ENCODE results near the gene BHLHE23. TPM values are rescaled to one million over a fixed set of nuclear protein-coding genes. Genes with fewer than 3 reads are reported as not detected.
"Not testable (repeated sequence)": the region's sequence is repeated elsewhere in the genome, so short reads cannot be mapped to it uniquely, and the experiment has no call there.

The BHLHE23 gene
- total and polyA plus RNA-seq, 5 donors from 2014 or later, result not detected

DNA sequence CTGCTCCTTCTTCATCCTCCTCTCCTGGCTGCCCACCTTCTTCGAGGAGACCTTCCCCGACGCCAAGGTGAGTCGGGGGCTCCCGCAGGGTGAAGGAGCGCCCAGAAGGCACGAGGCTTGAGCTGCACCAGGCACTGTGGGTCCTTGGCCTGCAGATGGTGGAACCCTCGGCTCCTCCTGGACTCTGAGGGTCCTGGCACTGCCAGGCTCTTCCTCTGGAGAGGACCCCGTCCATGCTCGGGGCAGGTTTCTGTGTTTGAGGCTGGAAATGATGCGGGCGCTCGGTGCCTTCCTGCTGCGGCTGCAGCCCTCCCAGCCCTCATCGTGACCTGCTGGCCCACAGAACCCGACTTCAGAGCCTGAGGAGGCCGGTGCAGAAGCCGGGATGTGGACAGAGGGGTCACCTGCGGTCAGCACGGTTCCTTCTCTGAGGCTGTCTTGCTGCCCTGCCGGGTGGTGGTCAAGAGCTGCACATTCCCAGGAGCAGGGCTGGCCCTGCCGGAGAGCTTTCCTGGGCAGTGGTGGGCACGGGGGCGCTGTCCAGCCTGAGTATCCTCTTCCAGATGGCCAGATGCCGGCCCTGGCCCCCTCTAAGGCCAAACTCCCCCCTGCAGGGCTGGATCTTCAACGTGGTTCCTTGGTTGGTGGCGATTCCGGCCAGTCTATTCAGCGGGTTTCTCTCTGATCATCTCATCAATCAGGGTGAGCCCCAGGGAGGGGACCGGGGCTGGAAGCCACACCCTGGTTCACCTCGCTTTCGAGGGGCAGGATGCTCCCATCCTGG is 43.0 kb downstream of the BHLHE23 start:
- Histone ChIP-seq H3K4me3 (ENCODE audit: low read depth, low read length) (no peak overlapping the region), H3K27ac (ENCODE audit: insufficient read depth, low read length, poor library complexity, severe bottlenecking) (no peak overlapping the region), H3K4me1 (ENCODE audit: control insufficient read depth, insufficient read depth, low read length, poor library complexity, severe bottlenecking) (peaks cover 2% of the 10 kb centered on the region), H3K9me3 (ENCODE audit: control insufficient read depth in 2 of 2, low read length in 2 of 2) (no peaks in the 10 kb centered on the region), H3K27me3 (ENCODE audit: control insufficient read depth, insufficient read depth, low read length) (no peaks in the 10 kb centered on the region), H3K36me3 (ENCODE audit: control insufficient read depth, insufficient read depth, low read length) (no peaks in the 10 kb centered on the region)
- Mint-ChIP-seq H3K4me1 (peaks cover 0 to 9% (median 0%) of the 10 kb centered on the region in 4 donors), H3K4me3 (no peak overlapping the region), H3K27ac (peak overlapping the region in 1 of 3 donors; percentile 42), H3K36me3 (no peaks in the 10 kb centered on the region), H3K27me3 (no peaks in the 10 kb centered on the region), H3K9me3 (no peaks in the 10 kb centered on the region)
- DNase-seq (no peak), ATAC-seq (ENCODE audit: low read depth in 2 of 2) (no peak)

DNA sequence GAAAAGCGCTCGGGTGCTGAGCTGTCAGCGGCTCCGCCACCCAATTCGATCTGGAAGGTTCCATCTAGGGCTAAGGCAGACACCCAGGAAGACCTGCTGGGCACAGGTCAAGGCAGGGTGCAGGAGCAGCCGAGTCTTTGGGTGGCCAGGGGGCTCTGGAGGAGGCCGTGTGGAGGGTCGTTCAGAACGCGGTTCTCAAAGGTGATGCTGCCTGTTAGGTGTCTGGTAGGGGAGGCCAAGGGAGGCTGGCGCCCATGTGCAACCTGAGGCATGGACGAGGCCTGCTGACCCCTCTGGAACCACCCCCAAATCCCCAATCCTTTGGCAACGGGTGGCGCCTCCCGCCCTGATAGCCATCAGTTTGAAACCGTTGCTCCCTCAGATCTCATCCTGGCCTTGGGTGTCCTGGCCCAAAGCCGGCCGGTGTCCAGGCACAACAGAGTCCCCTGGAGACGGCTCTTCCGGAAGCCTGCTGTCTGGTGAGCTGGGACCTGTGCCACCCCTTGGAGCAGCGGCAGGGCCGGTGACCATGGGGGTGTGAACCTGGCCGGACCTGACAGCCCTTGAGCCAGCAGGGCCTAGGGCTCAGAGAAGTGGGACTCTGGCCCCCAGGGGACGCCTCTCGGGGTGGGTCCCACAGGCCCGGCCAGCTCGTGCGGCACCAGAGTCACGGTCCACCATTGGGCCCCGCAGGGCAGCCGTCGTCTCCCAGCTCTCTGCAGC is 43.7 kb downstream of the BHLHE23 start:
- H3K36me3 Mint-ChIP-seq, result no peaks in the 10 kb centered on the region
- DNase-seq (no peak), ATAC-seq (ENCODE audit: low read depth in 2 of 2) (no peak)
- Histone ChIP-seq H3K4me1 (ENCODE audit: control insufficient read depth, insufficient read depth, low read length, poor library complexity, severe bottlenecking) (peaks cover 4% of the 10 kb centered on the region), H3K27ac (ENCODE audit: insufficient read depth, low read length, poor library complexity, severe bottlenecking) (no peak overlapping the region), H3K36me3 (ENCODE audit: control insufficient read depth, insufficient read depth, low read length) (no peaks in the 10 kb centered on the region), H3K9me3 (ENCODE audit: control insufficient read depth in 2 of 2, low read length in 2 of 2) (no peaks in the 10 kb centered on the region), H3K27me3 (ENCODE audit: control insufficient read depth, insufficient read depth, low read length) (no peaks in the 10 kb centered on the region), H3K4me3 (ENCODE audit: low read depth, low read length) (no peak overlapping the region)
- H3K27me3 Mint-ChIP-seq, result no peaks in the 10 kb centered on the region
- peaks cover 0 to 11% (median 0%) of the 10 kb centered on the region in 4 donors for H3K4me1 Mint-ChIP-seq
- no peak overlapping the region for H3K4me3 Mint-ChIP-seq
- H3K9me3 Mint-ChIP-seq, result no peaks in the 10 kb centered on the region
- no peak overlapping the region for H3K27ac Mint-ChIP-seq

DNA sequence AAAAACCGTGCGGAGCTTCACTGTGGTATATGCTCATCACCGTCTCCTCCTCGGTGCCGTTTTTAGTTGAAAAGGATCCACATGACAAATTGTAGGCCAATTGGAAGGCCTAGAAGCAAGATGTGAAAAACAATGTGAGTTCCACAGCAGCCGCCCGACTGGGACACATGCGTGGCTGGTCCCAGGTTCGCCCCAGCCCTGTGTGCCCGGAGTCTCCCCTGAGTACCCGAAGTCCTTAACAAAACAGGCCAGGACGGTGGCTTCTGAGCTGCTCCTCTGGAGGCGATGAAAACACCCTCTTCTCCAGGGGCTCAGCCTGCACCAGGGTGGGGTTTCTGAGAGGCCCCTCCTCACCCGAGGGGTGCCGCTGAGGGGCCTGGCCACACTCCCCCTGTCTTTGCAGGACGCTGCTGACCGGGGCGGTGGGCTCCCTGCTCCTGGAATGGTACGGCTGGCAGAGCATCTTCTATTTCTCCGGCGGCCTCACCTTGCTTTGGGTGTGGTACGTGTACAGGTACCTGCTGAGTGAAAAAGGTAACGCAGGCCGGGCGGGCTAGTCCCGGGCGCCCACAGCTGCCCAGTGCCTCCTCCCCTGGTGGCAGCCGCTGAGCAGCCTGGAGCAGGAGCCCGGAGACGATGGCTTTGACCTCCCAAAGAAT is 44.4 kb downstream of the BHLHE23 start:
- DNase-seq, result no peak
- ATAC-seq (ENCODE audit: low read depth in 2 of 2), result no peak
- Histone ChIP-seq H3K4me3 (ENCODE audit: low read depth, low read length) (no peak overlapping the region), H3K4me1 (ENCODE audit: control insufficient read depth, insufficient read depth, low read length, poor library complexity, severe bottlenecking) (peaks cover 4% of the 10 kb centered on the region), H3K9me3 (ENCODE audit: control insufficient read depth in 2 of 2, low read length in 2 of 2) (no peaks in the 10 kb centered on the region), H3K27ac (ENCODE audit: insufficient read depth, low read length, poor library complexity, severe bottlenecking) (no peak overlapping the region), H3K36me3 (ENCODE audit: control insufficient read depth, insufficient read depth, low read length) (no peaks in the 10 kb centered on the region), H3K27me3 (ENCODE audit: control insufficient read depth, insufficient read depth, low read length) (no peaks in the 10 kb centered on the region)
- Mint-ChIP-seq H3K27ac (no peak overlapping the region), H3K4me1 (peaks cover 0 to 11% (median 0%) of the 10 kb centered on the region in 4 donors), H3K36me3 (no peaks in the 10 kb centered on the region), H3K4me3 (no peak overlapping the region), H3K9me3 (no peaks in the 10 kb centered on the region), H3K27me3 (no peaks in the 10 kb centered on the region)

DNA sequence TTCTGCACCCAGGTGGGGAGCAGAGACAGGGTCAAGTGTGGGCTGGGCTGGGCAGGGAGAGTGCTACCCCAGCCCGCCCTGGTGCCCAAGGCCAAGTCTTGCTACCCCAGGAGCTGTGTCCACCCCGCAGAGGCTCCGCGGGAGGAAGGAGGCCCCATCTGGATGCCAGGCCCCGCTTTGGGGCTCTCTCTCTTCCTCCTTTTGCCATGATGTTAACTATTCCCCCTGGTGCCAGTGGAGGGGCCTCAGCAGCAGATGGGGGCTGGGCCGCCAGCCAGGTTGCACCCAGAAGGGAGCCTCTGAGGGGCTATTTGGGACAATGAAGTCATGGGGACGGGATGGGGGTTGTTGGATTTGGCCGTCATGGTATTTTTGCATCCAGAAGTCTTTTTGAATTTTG is 45.0 kb downstream of the BHLHE23 start:
- Mint-ChIP-seq H3K4me3 (no peak overlapping the region), H3K9me3 (no peaks in the 10 kb centered on the region), H3K36me3 (no peaks in the 10 kb centered on the region), H3K27me3 (no peaks in the 10 kb centered on the region), H3K27ac (no peak overlapping the region), H3K4me1 (peaks cover 0 to 11% (median 0%) of the 10 kb centered on the region in 4 donors)
- H3K36me3 ChIP-seq (ENCODE audit: control insufficient read depth, insufficient read depth, low read length), result no peaks in the 10 kb centered on the region
- DNase-seq (no peak), ATAC-seq (ENCODE audit: low read depth in 2 of 2) (no peak)
- H3K27ac ChIP-seq (ENCODE audit: insufficient read depth, low read length, poor library complexity, severe bottlenecking), result no peak overlapping the region
- H3K4me3 ChIP-seq (ENCODE audit: low read depth, low read length), result no peak overlapping the region
- no peaks in the 10 kb centered on the region for H3K9me3 ChIP-seq (ENCODE audit: control insufficient read depth in 2 of 2, low read length in 2 of 2)
- peaks cover 4% of the 10 kb centered on the region for H3K4me1 ChIP-seq (ENCODE audit: control insufficient read depth, insufficient read depth, low read length, poor library complexity, severe bottlenecking)
- no peaks in the 10 kb centered on the region for H3K27me3 ChIP-seq (ENCODE audit: control insufficient read depth, insufficient read depth, low read length)

DNA sequence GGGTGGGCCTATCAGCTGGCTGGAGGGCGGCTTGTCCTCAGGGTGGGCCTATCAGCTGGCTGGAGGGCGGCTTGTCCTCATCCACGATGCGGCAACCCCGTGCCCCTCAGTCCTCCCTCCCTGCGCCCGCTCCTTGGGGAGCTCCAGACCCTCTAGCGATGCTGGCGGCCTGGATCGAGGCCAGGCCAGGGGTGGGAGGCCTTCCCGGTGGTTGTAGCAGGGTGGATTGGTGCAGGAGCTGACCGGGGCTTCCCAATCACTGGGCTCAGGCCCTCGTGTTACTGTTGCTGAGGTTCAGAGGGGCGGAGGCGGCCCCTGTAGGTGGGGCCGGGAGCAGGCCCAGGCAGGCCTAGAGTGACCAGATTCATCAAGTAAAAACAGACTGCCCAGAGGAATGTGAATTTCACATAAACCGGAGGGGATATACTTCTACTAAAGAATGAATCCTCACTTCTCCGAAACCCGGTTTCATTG is 45.4 kb downstream of the BHLHE23 start:
- Histone ChIP-seq H3K9me3 (ENCODE audit: control insufficient read depth in 2 of 2, low read length in 2 of 2) (no peaks in the 10 kb centered on the region), H3K4me3 (ENCODE audit: low read depth, low read length) (no peak overlapping the region), H3K4me1 (ENCODE audit: control insufficient read depth, insufficient read depth, low read length, poor library complexity, severe bottlenecking) (peaks cover 4% of the 10 kb centered on the region), H3K27ac (ENCODE audit: insufficient read depth, low read length, poor library complexity, severe bottlenecking) (no peak overlapping the region), H3K27me3 (ENCODE audit: control insufficient read depth, insufficient read depth, low read length) (no peaks in the 10 kb centered on the region), H3K36me3 (ENCODE audit: control insufficient read depth, insufficient read depth, low read length) (no peaks in the 10 kb centered on the region)
- no peaks in the 10 kb centered on the region for H3K9me3 Mint-ChIP-seq
- H3K4me3 Mint-ChIP-seq, result no peak overlapping the region
- H3K36me3 Mint-ChIP-seq, result no peaks in the 10 kb centered on the region
- no peak overlapping the region for H3K27ac Mint-ChIP-seq
- H3K4me1 Mint-ChIP-seq, result peaks cover 0 to 11% (median 0%) of the 10 kb centered on the region in 4 donors
- DNase-seq (no peak), ATAC-seq (ENCODE audit: low read depth in 2 of 2) (no peak)
- H3K27me3 Mint-ChIP-seq, result no peaks in the 10 kb centered on the region

DNA sequence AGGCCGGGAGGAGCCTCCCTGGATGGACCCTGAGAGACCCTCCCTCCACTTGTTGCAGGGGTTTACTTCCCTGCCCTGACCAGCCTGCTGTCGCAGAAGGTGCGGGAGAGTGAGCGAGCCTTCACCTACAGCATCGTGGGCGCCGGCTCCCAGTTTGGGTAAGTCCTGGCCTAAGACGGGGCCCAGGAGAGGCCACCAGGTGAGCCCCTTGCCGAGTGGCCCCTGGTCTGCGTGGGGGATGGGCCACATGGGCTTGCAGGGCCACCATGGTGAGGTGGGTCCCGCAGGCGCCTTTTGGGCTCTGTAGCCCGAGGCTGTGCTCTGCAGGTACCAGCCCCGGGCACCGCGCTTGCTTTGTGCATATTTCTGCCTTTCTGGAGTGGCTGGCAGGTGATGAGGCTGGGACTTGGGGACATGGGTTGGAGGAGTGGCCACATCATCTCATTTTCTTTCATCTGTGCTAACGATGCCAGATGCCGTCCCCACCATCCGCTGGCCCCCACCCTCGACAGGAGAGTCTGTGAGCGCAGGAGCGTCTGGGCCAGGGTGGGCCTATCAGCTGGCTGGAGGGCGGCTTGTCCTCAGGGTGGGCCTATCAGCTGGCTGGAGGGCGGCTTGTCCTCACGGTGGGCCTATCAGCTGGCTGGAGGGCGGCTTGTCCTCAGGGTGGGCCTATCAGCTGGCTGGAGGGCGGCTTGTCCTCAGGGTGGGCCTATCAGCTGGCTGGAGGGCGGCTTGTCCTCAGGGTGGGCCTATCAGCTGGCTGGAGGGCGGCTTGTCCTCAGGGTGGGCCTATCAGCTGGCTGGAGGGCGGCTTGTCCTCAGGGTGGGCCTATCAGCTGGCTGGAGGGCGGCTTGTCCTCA is 46.1 kb downstream of the BHLHE23 start:
- ATAC-seq (ENCODE audit: low read depth in 2 of 2); H3K27ac Mint-ChIP-seq: not testable (repeated sequence)
- H3K4me1 Mint-ChIP-seq, result peaks cover 0 to 11% (median 0%) of the 10 kb centered on the region in 4 donors

DNA sequence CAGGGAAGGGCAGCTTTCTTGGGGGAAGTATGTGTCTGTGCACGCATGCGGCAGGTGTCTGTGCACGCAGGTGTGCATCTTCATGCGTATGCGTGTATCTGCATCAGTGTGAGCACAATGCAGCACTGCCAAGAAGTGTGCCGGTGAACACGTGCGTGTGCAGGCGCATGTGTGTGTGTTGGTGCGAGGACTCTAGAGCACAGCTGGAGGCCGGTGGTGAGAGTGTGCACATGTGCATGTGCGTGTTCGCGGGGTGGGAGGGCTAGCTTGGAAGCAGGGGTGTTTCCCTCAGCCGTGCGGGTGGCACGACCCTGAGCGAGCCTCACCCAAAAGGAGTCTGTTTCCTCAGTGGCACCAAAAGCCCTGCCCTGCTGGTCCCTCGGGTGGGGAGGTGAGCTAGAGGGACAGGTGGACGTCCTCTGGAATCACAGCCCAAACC is 46.7 kb downstream of the BHLHE23 start:
- peaks cover 0 to 11% (median 0%) of the 10 kb centered on the region in 4 donors for H3K4me1 Mint-ChIP-seq
- H3K27ac Mint-ChIP-seq, result peak overlapping the region in 2 of 3 donors; percentile 15 to 63
- H3K36me3 Mint-ChIP-seq, result no peaks in the 10 kb centered on the region
- no peak overlapping the region for H3K4me3 Mint-ChIP-seq
- Histone ChIP-seq H3K4me3 (ENCODE audit: low read depth, low read length) (no peak overlapping the region), H3K27me3 (ENCODE audit: control insufficient read depth, insufficient read depth, low read length) (no peaks in the 10 kb centered on the region), H3K36me3 (ENCODE audit: control insufficient read depth, insufficient read depth, low read length) (no peaks in the 10 kb centered on the region), H3K9me3 (ENCODE audit: control insufficient read depth in 2 of 2, low read length in 2 of 2) (no peaks in the 10 kb centered on the region), H3K4me1 (ENCODE audit: control insufficient read depth, insufficient read depth, low read length, poor library complexity, severe bottlenecking) (peaks cover 4% of the 10 kb centered on the region), H3K27ac (ENCODE audit: insufficient read depth, low read length, poor library complexity, severe bottlenecking) (no peak overlapping the region)
- no peak for DNase-seq
- no peaks in the 10 kb centered on the region for H3K27me3 Mint-ChIP-seq
- H3K9me3 Mint-ChIP-seq, result no peaks in the 10 kb centered on the region
- ATAC-seq (ENCODE audit: low read depth in 2 of 2), result no peak

More for the DNA sequence above, 46.1 kb downstream of the BHLHE23 start:
- not testable (repeated sequence) for H3K27me3 Mint-ChIP-seq; H3K36me3 ChIP-seq (ENCODE audit: control insufficient read depth, insufficient read depth, low read length); H3K9me3 Mint-ChIP-seq; H3K27me3 ChIP-seq (ENCODE audit: control insufficient read depth, insufficient read depth, low read length); H3K4me3 Mint-ChIP-seq; H3K9me3 ChIP-seq (ENCODE audit: control insufficient read depth in 2 of 2, low read length in 2 of 2); DNase-seq; H3K4me3 ChIP-seq (ENCODE audit: low read depth, low read length); H3K4me1 ChIP-seq (ENCODE audit: control insufficient read depth, insufficient read depth, low read length, poor library complexity, severe bottlenecking); H3K27ac ChIP-seq (ENCODE audit: insufficient read depth, low read length, poor library complexity, severe bottlenecking); H3K36me3 Mint-ChIP-seq
